Measurements from ENCODE around the gene SLC17A1. TPM values are rescaled to one million over a fixed set of nuclear protein-coding genes. Genes with fewer than 3 reads are reported as not detected.

The SLC17A1 gene
- total and polyA plus RNA-seq, 2 of the 4 experiments (the other 2 are of a cell fraction) = not detected

DNA sequence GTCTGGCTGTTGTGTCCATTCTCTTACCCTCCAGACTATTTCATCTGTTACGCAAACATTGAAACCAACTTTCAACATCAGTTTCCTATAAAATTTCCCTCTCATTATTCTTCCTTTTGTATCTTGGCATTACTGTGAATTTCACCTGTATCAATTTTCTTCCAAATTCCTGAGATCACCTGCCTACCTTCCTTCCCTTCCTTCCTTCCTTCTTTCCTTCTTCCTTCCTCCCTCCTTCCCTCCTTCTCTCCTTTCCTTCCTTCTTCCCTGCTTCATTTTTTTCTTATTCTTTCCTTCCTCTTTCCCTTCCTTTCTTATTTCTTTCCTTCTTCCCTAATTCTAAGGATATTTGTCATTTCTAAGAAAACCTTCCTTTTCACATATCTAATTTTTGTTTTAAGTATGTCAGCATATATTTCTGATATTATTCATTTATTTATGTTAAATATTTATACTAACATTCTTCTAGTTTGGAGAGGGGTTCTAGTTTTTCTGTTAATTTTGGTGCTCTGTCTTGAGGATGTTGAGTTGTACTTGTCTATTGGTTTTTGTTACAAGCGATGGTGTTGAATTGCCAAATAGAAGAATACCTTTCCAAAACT lies 47.0 kb upstream of the SLC17A1 start:
- no peak overlapping the region for H3K23ac ChIP-seq (ENCODE audit: low read depth, low read length)
- no peak for DNase-seq
- H3K27me3 ChIP-seq (ENCODE audit: control insufficient read depth, insufficient read depth, low read length) = no peaks in the 10 kb centered on the region
- no peaks in the 10 kb centered on the region for H3K79me1 ChIP-seq (ENCODE audit: low read depth in 1 of 2, low read length in 2 of 2)
- H4K20me1 ChIP-seq (ENCODE audit: insufficient read depth, low read length) = no peaks in the 10 kb centered on the region
- no peak overlapping the region for H3K18ac ChIP-seq (ENCODE audit: low read depth, low read length)
- H3K4me2 ChIP-seq (ENCODE audit: low read depth, low read length) = no peak overlapping the region
- H2BK15ac ChIP-seq (ENCODE audit: low read depth, low read length) = no peak overlapping the region
- no TSS peak for BruUV-seq (replicated peaks)
- no peak overlapping the region for H2BK5ac ChIP-seq (ENCODE audit: low read depth, low read length, poor library complexity, severe bottlenecking)
- ChIA-PET CTCF (interaction anchor here (0.6 kb wide), 1 partner anchor 11 kb away, joined by 3 read pairs; no protein-coding TSS in a partner anchor), POLR2A (ENCODE audit: unreplicated experiment) (no interaction called here)
- no peak overlapping the region for H3K14ac ChIP-seq (replicated peaks; ENCODE audit: low read depth, low read length)
- no peaks in the 10 kb centered on the region for H3K9me3 ChIP-seq (ENCODE audit: control insufficient read depth, insufficient read depth, low read length)
- H3K36me3 ChIP-seq (ENCODE audit: control insufficient read depth, insufficient read depth, low read length) = no peaks in the 10 kb centered on the region
- ATAC-seq (ENCODE audit: low read depth) = no peak
- no peak overlapping the region for H2BK120ac ChIP-seq (ENCODE audit: low read depth, low read length)
- dilution Hi-C loops (cut with HindIII; ENCODE audit: low sequenced_read_pairs, unreplicated experiment) (no loop called here), in situ Hi-C loops (cut with MboI; ENCODE audit: low sequenced_read_pairs) (no loop called here), intact Hi-C loops (cut with micrococcal nuclease) (no loop called here)
- no peak overlapping the region for H4K5ac ChIP-seq (ENCODE audit: low read depth, low read length)
- whole genome bisulfite sequencing, 2 experiments (ENCODE audit: extremely low coverage in 2 of 2, insufficient read length in 1 of 2) = 88% methylated on average over 1 of the region's 2 CpGs; no CpG with 5 or more reads in 1 of the 2 experiments
- no peaks in the 10 kb centered on the region for H3K4me1 ChIP-seq (ENCODE audit: control insufficient read depth, insufficient read depth, low read length)
- H3K9me1 ChIP-seq (ENCODE audit: insufficient read depth, low read length) = no peaks in the 10 kb centered on the region
- no peak overlapping the region for H3K56ac ChIP-seq (ENCODE audit: extremely low read depth, insufficient read depth, low read length)
- H2AK9ac ChIP-seq (replicated peaks; ENCODE audit: low read depth, low read length, poor library complexity) = no peak overlapping the region
- H3K27ac ChIP-seq (ENCODE audit: insufficient read depth, low read length) = no peak overlapping the region
- no peak overlapping the region for H4K91ac ChIP-seq (ENCODE audit: insufficient read depth, low read depth, low read length)
- H4K8ac ChIP-seq (ENCODE audit: low read depth in 2 of 2, low read length in 2 of 2) = no peak overlapping the region
- no peak overlapping the region for H3K4ac ChIP-seq (ENCODE audit: low read depth, low read length)
- no peak overlapping the region for H2BK20ac ChIP-seq (ENCODE audit: low read depth, low read length)
- H3K4me3 ChIP-seq (ENCODE audit: insufficient read depth, low read depth, low read length) = no peak overlapping the region
- TF ChIP-seq BHLHE40 (IDR thresholded peaks at IDR 0.05; ENCODE audit: low read depth, low read length) = no peak
- TF ChIP-seq POLR2A (IDR thresholded peaks at IDR 0.05; ENCODE audit: low read depth, low read length) = no peak
- no peak for TF ChIP-seq CHD1 (IDR thresholded peaks at IDR 0.05; ENCODE audit: low read depth, low read length)
- TF ChIP-seq, protein P1, sequence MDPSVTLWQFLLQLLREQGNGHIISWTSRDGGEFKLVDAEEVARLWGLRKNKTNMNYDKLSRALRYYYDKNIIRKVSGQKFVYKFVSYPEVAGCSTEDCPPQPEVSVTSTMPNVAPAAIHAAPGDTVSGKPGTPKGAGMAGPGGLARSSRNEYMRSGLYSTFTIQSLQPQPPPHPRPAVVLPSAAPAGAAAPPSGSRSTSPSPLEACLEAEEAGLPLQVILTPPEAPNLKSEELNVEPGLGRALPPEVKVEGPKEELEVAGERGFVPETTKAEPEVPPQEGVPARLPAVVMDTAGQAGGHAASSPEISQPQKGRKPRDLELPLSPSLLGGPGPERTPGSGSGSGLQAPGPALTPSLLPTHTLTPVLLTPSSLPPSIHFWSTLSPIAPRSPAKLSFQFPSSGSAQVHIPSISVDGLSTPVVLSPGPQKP (IDR thresholded peaks at IDR 0.05; ENCODE audit: borderline replicate concordance, low read depth, low read length) = no peak
- no peak for TF ChIP-seq RAD21 (IDR thresholded peaks at IDR 0.05; ENCODE audit: low read length)
- TF ChIP-seq MXI1 (IDR thresholded peaks at IDR 0.05; ENCODE audit: borderline replicate concordance, low read depth, low read length) = no peak
- no peak for TF ChIP-seq SMC3 (IDR thresholded peaks at IDR 0.05; ENCODE audit: low read depth, low read length)
- TF ChIP-seq MAFK (IDR thresholded peaks at IDR 0.05; ENCODE audit: low read depth, low read length) = no peak
- no peak for TF ChIP-seq FOS (IDR thresholded peaks at IDR 0.05; ENCODE audit: low read depth, low read length)
- TF ChIP-seq RCOR1 (IDR thresholded peaks at IDR 0.05; ENCODE audit: insufficient replicate concordance, low read length) = no peak
- TF ChIP-seq, protein P2, sequence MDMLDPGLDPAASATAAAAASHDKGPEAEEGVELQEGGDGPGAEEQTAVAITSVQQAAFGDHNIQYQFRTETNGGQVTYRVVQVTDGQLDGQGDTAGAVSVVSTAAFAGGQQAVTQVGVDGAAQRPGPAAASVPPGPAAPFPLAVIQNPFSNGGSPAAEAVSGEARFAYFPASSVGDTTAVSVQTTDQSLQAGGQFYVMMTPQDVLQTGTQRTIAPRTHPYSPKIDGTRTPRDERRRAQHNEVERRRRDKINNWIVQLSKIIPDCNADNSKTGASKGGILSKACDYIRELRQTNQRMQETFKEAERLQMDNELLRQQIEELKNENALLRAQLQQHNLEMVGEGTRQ (IDR thresholded peaks at IDR 0.05; ENCODE audit: low read depth, low read length) = no peak
- no peak for TF ChIP-seq MAZ (IDR thresholded peaks at IDR 0.05; ENCODE audit: borderline replicate concordance, low read depth, low read length)
- TF ChIP-seq CEBPB (IDR thresholded peaks at IDR 0.05; ENCODE audit: low read depth, low read length) = no peak
- no peak for TF ChIP-seq NFE2L2 (IDR thresholded peaks at IDR 0.05; ENCODE audit: low read depth, low read length)
- TF ChIP-seq RFX5 (IDR thresholded peaks at IDR 0.05; ENCODE audit: low read depth, low read length) = no peak
- H2AK5ac ChIP-seq (ENCODE audit: low read depth, low read length) = no peak overlapping the region
- H3K9ac ChIP-seq (ENCODE audit: low read depth, low read length) = no peak overlapping the region
- H2AFZ ChIP-seq (replicated peaks; ENCODE audit: low read length, poor library complexity) = no peak overlapping the region
